ENCODE data around the gene AUTS2.

GRCh38 chr7:70376561-70377031 is 778.3 kb downstream of the AUTS2 start:
- TF ChIP-seq, protein P1, sequence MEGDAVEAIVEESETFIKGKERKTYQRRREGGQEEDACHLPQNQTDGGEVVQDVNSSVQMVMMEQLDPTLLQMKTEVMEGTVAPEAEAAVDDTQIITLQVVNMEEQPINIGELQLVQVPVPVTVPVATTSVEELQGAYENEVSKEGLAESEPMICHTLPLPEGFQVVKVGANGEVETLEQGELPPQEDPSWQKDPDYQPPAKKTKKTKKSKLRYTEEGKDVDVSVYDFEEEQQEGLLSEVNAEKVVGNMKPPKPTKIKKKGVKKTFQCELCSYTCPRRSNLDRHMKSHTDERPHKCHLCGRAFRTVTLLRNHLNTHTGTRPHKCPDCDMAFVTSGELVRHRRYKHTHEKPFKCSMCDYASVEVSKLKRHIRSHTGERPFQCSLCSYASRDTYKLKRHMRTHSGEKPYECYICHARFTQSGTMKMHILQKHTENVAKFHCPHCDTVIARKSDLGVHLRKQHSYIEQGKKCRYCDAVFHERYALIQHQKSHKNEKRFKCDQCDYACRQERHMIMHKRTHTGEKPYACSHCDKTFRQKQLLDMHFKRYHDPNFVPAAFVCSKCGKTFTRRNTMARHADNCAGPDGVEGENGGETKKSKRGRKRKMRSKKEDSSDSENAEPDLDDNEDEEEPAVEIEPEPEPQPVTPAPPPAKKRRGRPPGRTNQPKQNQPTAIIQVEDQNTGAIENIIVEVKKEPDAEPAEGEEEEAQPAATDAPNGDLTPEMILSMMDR (IDR thresholded peaks at IDR 0.05): no peak
- no peak for TF ChIP-seq POLR2AphosphoS5 (IDR thresholded peaks at IDR 0.05; ENCODE audit: low read depth, low read length)

Measured in Panc1 (cell line).